Neuron (in vitro differentiated cells): ENCODE measurements around the gene HOXD4.

Source experiments
- H2AFZ ChIP-seq: one replicate; pipeline ENCODE4 v1.6.1; 2013; ENCODE audit warnings: low read depth, mild to moderate bottlenecking, inconsistent platforms, low read length, moderate library complexity
- H3K27me3 ChIP-seq: one replicate; pipeline ENCODE4 v1.6.1; 2013; ENCODE audit warnings: low read length; ENCODE audit not compliant: insufficient read depth
- H3K36me3 ChIP-seq: one replicate; pipeline ENCODE4 v1.6.1; 2013; ENCODE audit warnings: low read length; ENCODE audit not compliant: insufficient read depth
- H3K4me1 ChIP-seq: one replicate; pipeline ENCODE4 v1.6.1; 2013; ENCODE audit warnings: low read length; ENCODE audit not compliant: insufficient read depth
- H3K4me3 ChIP-seq: 2 replicates; pipeline ENCODE4 v1.5.1; 2013; ENCODE audit warnings: mild to moderate bottlenecking, low read length, moderate library complexity
- H3K9me3 ChIP-seq: one replicate; pipeline ENCODE4 v1.6.1; 2013; ENCODE audit warnings: low read length

The HOXD4 gene

DNA sequence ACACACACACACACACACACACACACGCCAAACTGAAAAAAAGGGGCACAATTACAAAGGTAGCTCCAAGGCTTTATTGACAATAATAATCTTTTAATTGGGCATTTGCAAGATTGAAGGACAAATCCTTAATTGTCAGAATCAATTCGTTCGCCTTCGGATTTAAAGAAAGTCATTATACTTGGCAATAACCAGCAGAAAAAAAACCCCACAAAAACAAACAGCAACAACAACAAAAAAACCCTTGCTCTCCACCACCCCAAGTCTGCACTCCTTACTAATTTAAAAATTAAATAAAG lies 23.6 kb upstream of the HOXD4 start:
- peaks cover 2% of the 10 kb centered on the region for H3K4me1 ChIP-seq
- H3K36me3 ChIP-seq = no peaks in the 10 kb centered on the region
- no peak overlapping the region for H2AFZ ChIP-seq
- H3K9me3 ChIP-seq = no peaks in the 10 kb centered on the region
- peaks cover 89% of the 10 kb centered on the region for H3K27me3 ChIP-seq
- H3K4me3 ChIP-seq = no peak overlapping the region

DNA sequence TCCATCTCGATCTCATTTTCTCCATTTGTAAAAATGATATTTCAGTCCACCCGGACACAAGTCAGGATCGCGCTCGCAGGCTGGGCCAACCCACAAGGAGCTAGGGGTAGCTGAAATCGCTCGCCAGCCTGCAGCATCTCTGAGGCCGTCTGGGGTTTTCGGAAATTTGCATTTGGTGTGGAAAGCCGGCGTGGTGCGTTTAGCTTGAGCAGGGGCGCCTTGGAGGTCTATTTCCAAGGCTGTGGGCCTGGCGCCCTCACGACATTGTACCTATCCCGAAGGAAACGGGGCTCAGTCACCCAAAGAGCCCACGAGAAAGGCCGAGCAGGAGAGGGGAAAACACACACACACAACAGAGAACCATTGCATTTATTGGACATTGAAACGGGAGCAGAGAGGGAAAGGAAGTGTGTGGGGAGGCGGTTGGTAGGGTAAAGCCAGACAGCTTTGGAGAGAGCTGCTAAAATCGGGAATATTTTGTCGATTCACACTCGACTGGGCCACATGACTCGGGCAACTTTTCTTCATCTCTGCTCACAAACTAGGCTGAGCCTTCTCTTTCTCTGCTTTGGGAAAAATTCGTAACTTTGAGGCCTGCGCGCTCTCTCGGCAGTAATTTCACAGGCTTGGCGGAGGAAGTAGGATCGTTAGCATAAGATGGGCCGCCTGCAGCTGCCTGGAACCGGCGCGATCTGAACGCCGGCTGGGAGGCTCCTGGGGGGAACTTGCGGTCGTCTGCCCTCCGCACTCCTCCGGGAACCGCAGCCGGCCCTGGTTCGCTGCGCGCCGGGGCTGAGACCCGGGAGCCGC lies 23.0 kb upstream of the HOXD4 start:
- H3K9me3 ChIP-seq = no peaks in the 10 kb centered on the region
- H3K27me3 ChIP-seq = peaks cover 89% of the 10 kb centered on the region
- H3K4me3 ChIP-seq = no peak overlapping the region
- no peaks in the 10 kb centered on the region for H3K4me1 ChIP-seq
- no peaks in the 10 kb centered on the region for H3K36me3 ChIP-seq
- peak overlapping the region; percentile 93 for H2AFZ ChIP-seq

DNA sequence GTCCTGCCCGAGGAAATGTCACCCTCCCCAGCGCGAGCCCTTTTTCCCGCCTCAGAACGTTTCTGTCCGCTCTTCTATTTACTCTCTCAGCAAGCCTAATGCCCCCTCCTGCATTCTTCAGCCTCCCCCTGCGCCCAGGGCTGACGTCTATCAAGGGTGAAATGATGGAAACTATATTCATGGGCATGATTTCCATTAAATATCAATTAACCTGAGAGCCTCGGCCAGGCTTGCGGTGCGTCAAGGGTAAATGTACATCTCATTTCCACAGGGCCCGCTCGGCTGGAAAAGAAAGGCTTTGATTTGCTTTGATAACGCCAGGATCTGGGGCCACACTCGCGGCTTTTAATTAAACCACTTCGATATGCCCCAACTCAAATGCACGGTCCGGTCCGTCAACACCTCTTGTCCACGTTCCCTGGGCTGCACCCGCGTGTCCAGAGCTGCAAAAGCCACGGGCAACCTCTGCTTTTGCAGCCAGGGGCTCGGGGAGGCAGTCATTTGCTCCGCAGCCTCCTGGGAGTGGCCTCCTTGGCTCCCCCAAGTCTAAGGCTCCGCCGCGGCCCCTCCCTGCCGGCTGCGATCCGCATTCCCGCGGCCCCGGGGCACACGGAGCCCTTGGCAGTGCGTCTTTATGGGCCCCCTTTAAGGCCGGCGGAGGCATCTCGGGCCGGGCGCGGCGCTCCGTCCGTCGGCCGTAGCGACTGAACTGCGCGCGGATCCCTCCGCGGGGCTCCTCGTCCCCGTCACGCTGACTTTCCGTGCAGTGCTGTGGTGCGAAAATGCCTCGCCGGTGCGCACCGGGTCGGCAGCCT lies 22.2 kb upstream of the HOXD4 start, which contains the start of gene HOXD8:
TSS of gene HOXD8 (plus strand) at position 724 of the 815 bp plus-strand sequence. CDS start 662 bp downstream, outside the sequence.
- H3K4me3 ChIP-seq = peak within 1 kb of the TSS; percentile 23
- H3K9me3 ChIP-seq = no peaks in the 10 kb centered on the region
- H3K4me1 ChIP-seq = no peaks in the 10 kb centered on the region
- H3K36me3 ChIP-seq = no peaks in the 10 kb centered on the region
- peak within 1 kb of the TSS; percentile 93 for H2AFZ ChIP-seq
- peaks cover 89% of the 10 kb centered on the region for H3K27me3 ChIP-seq

DNA sequence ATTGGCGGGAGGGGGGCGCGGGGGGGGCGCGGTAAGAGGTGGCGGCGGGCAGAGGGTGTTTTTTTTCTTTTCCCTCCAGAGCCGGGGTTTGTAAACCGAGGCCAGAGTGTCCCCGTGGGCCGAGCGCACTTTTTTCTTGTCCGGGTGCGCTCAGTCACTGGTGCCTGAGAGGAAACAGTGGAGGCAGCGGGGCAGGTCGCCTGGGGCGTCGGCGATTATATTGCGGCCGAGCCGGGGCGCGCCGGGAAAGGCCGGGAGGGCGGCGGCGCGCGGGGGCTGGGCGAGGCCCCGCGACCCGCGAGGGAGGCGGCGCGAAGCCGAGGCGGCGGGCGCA lies 21.6 kb upstream of the HOXD4 start:
- no peaks in the 10 kb centered on the region for H3K4me1 ChIP-seq
- no peaks in the 10 kb centered on the region for H3K9me3 ChIP-seq
- H2AFZ ChIP-seq = peak overlapping the region; percentile 93
- peak overlapping the region; percentile 23 for H3K4me3 ChIP-seq
- H3K27me3 ChIP-seq = peaks cover 89% of the 10 kb centered on the region
- no peaks in the 10 kb centered on the region for H3K36me3 ChIP-seq

DNA sequence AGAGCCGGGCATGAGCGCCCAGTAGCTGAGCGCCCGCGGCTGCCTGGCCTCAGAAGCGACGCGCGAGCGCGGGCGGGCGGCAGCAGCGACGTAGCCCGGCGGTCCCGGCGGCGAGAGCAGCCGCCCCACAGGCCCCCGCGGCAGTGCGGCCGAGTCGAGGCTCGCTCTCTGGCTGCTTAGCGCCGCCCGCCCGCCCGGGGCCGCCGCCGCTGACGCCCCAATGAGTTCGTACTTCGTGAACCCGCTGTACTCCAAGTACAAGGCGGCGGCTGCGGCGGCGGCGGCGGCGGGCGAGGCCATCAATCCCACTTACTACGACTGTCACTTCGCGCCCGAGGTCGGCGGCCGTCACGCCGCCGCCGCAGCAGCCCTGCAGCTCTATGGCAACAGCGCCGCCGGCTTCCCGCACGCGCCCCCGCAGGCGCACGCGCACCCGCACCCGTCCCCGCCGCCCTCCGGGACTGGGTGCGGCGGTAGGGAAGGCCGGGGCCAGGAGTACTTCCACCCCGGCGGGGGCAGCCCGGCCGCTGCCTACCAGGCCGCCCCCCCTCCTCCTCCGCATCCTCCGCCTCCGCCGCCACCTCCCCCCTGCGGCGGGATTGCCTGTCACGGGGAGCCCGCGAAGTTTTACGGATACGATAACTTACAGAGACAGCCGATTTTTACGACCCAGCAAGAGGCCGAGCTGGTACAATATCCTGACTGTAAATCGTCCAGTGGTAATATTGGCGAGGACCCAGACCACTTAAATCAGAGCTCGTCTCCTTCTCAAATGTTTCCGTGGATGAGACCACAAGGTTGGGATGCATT lies 21.0 kb upstream of the HOXD4 start:
- Histone ChIP-seq H3K4me1 (no peaks in the 10 kb centered on the region), H2AFZ (peak overlapping the region; percentile 93), H3K9me3 (no peaks in the 10 kb centered on the region), H3K27me3 (peaks cover 89% of the 10 kb centered on the region), H3K36me3 (no peaks in the 10 kb centered on the region), H3K4me3 (peak overlapping the region; percentile 23)

DNA sequence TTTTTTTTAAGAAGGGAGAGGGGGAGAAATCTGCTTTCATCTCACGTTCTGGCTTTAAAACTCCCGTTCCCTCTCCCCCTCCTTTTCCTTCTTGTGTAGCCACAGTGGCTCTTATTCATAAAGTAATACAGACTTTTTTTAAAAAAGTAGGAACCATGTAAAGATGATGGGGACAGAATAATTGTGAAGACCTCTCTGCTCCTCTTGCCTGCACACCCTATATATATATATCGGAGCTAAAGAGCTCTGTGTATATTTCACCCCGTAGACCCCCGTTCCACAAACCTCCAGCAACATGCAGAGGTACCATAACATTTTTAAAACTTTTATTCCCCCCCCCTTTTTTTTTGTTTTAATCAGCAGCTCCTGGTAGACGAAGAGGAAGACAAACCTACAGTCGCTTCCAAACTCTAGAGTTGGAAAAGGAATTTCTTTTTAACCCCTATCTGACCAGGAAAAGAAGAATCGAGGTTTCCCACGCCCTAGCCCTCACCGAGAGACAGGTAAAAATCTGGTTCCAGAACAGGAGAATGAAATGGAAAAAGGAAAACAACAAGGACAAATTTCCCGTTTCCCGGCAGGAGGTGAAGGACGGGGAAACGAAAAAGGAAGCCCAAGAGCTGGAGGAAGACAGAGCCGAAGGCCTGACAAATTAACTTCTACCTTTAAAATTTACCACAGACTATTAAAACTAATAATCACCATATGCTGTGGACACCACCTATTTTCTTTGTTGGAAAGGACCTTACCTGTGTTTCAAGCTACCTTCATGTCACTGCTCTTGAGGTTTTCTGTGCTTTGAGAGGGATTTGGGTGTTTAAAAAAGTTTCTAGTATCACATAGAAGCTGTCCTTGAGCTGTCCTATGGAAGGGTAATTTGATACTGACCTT lies 20.1 kb upstream of the HOXD4 start:
- Histone ChIP-seq H3K4me1 (no peaks in the 10 kb centered on the region), H2AFZ (no peak overlapping the region), H3K36me3 (no peaks in the 10 kb centered on the region), H3K27me3 (peaks cover 89% of the 10 kb centered on the region), H3K9me3 (peaks cover 3% of the 10 kb centered on the region), H3K4me3 (no peak overlapping the region)

DNA sequence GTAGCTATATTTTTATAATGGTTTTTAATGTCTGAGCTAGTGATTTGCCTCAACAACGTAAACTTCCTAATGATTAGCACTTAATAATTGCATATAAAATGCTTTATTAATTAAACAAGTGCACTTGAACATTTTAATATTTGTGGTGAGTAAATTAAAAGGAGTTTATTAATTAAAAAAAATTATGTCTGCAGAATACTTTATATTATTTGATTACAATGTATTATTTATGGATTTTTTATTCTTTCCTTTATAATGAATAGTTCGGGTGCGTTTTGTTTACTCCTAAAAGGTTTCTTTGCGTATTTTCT lies 19.5 kb upstream of the HOXD4 start:
- no peak overlapping the region for H2AFZ ChIP-seq
- no peaks in the 10 kb centered on the region for H3K4me1 ChIP-seq
- no peak overlapping the region for H3K4me3 ChIP-seq
- peaks cover 3% of the 10 kb centered on the region for H3K9me3 ChIP-seq
- H3K36me3 ChIP-seq = no peaks in the 10 kb centered on the region
- H3K27me3 ChIP-seq = peaks cover 90% of the 10 kb centered on the region

DNA sequence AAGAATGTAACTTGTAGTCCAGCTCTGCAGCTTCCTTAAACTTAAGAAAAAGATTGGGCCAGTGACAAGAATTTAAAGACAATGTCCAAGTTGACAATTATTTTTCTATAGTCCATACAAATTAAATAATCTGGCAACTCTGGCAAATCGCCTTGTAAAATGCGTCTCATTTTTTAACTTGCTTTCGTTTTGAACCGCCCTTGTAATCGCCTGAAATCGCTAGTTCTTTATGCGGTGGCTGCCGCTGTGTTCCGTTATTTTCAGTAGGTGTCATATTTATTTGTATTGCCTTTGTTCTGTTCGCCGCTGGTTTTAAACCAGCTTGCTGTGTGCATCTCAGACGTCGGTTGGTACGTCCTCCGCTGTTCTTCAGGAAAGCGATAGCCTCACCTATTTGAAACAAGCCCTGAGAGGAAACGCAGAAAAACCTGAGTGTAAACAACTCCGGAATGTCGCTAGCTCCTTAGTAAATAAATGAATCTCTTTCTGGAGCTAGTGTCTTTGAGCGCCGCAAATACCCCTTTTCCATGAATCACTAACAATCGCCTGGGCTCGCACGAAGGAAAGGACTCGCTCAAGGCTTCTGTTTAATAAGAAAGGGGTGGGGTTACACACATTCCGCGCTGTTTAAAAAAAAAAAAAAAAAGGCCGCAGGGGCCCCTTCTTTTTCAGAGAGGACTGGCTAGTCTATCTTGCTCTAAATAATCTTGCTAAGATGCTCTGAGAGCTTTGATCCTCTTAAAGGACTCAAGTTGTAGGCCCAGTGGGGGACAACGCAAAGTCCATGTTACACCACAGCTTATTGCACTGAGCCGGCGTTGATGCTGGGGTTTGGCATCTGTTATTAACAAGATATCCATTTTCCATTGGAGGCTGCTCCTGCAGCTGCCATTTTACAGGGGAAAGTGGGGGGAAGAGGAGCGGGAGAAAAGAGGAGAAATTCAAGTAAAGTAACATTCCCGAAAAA lies 18.9 kb upstream of the HOXD4 start:
- H3K4me3 ChIP-seq = no peak overlapping the region
- H3K36me3 ChIP-seq = no peaks in the 10 kb centered on the region
- H3K27me3 ChIP-seq = peaks cover 92% of the 10 kb centered on the region
- H3K4me1 ChIP-seq = no peaks in the 10 kb centered on the region
- no peak overlapping the region for H2AFZ ChIP-seq
- H3K9me3 ChIP-seq = peaks cover 3% of the 10 kb centered on the region

DNA sequence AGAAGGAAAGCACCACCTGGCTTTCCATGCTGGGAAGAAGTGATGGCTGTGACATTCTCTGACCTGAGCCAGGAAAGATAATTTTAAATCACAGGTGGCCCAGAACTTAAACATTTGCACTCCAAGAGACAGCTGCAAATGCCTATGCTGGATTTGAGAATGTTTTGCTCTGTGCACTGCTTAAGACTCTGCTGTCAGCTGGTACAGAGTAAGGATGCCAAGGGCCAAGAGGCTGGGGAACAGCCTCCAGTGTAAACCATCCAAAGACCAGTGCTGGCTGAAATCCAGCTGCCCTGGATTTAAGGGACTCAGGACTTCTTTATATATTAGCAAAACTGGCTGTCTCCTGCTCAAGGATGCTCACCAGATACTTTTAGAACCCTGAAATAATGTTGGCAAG lies 18.0 kb upstream of the HOXD4 start:
- Histone ChIP-seq H2AFZ (no peak overlapping the region), H3K27me3 (peaks cover 92% of the 10 kb centered on the region), H3K4me3 (no peak overlapping the region), H3K4me1 (no peaks in the 10 kb centered on the region), H3K9me3 (peaks cover 6% of the 10 kb centered on the region), H3K36me3 (no peaks in the 10 kb centered on the region)

DNA sequence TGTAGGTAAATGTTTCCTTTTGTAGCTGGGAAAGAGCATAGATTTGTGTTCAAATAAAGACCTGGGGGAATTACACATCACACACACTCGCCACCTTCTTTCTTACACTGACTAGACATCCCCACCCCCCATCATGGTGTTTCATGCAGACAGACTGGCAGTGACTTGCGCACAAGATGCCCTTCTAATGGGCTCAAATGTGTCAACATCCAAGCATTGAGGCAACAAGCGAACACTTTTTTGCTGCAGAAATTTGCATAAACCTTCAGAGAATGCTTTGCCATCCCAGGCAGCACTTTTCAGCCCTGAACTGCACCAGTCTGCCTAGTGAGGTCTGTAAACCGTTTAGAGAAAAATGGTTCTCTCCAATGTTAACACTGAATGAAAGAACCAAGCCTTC lies 17.3 kb upstream of the HOXD4 start:
- Histone ChIP-seq H3K36me3 (no peaks in the 10 kb centered on the region), H3K4me1 (no peaks in the 10 kb centered on the region), H3K4me3 (no peak overlapping the region), H2AFZ (no peak overlapping the region), H3K9me3 (peaks cover 10% of the 10 kb centered on the region), H3K27me3 (peaks cover 92% of the 10 kb centered on the region)

DNA sequence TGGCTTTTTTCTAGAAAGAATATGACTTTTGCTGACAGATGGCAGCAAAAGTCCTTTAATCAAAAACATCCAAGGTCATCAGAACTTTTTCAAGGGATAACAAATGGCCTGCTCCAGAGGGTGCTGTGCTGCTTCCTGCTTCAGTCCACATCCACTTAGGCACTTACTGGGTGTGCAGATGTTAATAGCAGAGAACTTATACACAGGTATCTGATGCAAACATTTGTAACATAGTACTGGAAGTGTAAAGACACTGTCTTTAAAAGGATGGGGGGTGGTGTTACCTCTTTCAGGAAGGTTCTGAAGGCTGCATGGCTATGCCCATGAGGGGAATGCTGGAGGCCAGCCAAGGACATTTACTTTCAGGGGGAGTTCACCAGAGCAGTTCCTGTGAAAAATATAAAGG lies 16.3 kb upstream of the HOXD4 start:
- Histone ChIP-seq H3K9me3 (peaks cover 12% of the 10 kb centered on the region), H3K27me3 (peaks cover 96% of the 10 kb centered on the region), H3K4me1 (no peaks in the 10 kb centered on the region), H3K36me3 (no peaks in the 10 kb centered on the region), H2AFZ (no peak overlapping the region), H3K4me3 (no peak overlapping the region)
